H54 (cell line): Measurements from ENCODE around the gene GLB1L2.
"Not testable (repeated sequence)": the region's sequence is repeated elsewhere in the genome, so short reads cannot be mapped to it uniquely, and the experiment has no call there.

Experiments
- DNase-seq: peaks from one replicate; pipeline ENCODE4 v3.0.0; 2011; ENCODE audit warnings: low spot score, mixed read lengths; ENCODE audit not compliant: insufficient read length
- FAIRE-seq: peaks from 3 replicates; lab custom pipeline; 2011; peaks lifted over from hg19 to GRCh38; lab: Jason Lieb, UNC
- POLR2A ChIP-seq: IDR thresholded peaks from 2 replicates; pipeline ENCODE4 v1.6.1; 2011; ENCODE audit warnings: low read depth, mild to moderate bottlenecking, low read length

GLB1L2 gene

GRCh38 chr11:134294664-134295063 lies 37.1 kb upstream of the GLB1L2 start:
- no peak for DNase-seq
- FAIRE-seq, result no peak
- TF ChIP-seq POLR2A, result no peak

GRCh38 chr11:134312223-134312622 lies 19.6 kb upstream of the GLB1L2 start:
- FAIRE-seq (no peak), DNase-seq (no peak)
- no peak for TF ChIP-seq POLR2A

GRCh38 chr11:134312807-134313206 lies 19.0 kb upstream of the GLB1L2 start:
- FAIRE-seq (no peak), DNase-seq (no peak)
- no peak for TF ChIP-seq POLR2A

GRCh38 chr11:134313379-134313778 lies 18.4 kb upstream of the GLB1L2 start:
- TF ChIP-seq POLR2A, result no peak
- DNase-seq (no peak), FAIRE-seq (no peak)

GRCh38 chr11:134313821-134314607 lies 17.8 kb upstream of the GLB1L2 start:
- no peak for TF ChIP-seq POLR2A
- FAIRE-seq (no peak), DNase-seq (no peak)

- no peak for DNase-seq
- TF ChIP-seq POLR2A, result no peak
- FAIRE-seq, result no peak
These were observed 14.7 kb upstream of the GLB1L2 start for GRCh38 chr11:134317103-134317502.

GRCh38 chr11:134321373-134321772 lies 10.4 kb upstream of the GLB1L2 start:
- not testable (repeated sequence) for FAIRE-seq, DNase-seq

GRCh38 chr11:134322553-134322952 lies 9.2 kb upstream of the GLB1L2 start:
- DNase-seq (no peak), FAIRE-seq (no peak)
- TF ChIP-seq POLR2A, result no peak

GRCh38 chr11:134328433-134328832 lies 3.4 kb upstream of the GLB1L2 start:
- FAIRE-seq, result no peak
- no peak for DNase-seq
- no peak for TF ChIP-seq POLR2A

- no peak for FAIRE-seq
- no peak for TF ChIP-seq POLR2A
These were observed 1.0 kb upstream of the GLB1L2 start for GRCh38 chr11:134330611-134331353.

GRCh38 chr11:134332189-134332631 lies 422 bp downstream of the GLB1L2 start:
- TF ChIP-seq POLR2A, result no peak
- FAIRE-seq, result no peak
- no peak for DNase-seq

More at GRCh38 chr11:134330611-134331353, 1.0 kb upstream of the GLB1L2 start:
- DNase-seq, result no peak

- TF ChIP-seq POLR2A, result no peak
- FAIRE-seq (no peak), DNase-seq (no peak)
These were observed 994 bp downstream of the GLB1L2 start for GRCh38 chr11:134332782-134333181.

GRCh38 chr11:134333312-134333711 lies 1.5 kb downstream of the GLB1L2 start:
- no peak for FAIRE-seq
- no peak for TF ChIP-seq POLR2A

GRCh38 chr11:134333946-134334345 lies 2.2 kb downstream of the GLB1L2 start:
- FAIRE-seq, result no peak
- TF ChIP-seq POLR2A, result no peak

More at GRCh38 chr11:134333312-134333711, 1.5 kb downstream of the GLB1L2 start:
- no peak for DNase-seq

More at GRCh38 chr11:134333946-134334345, 2.2 kb downstream of the GLB1L2 start:
- no peak for DNase-seq
